Breast epithelium (tissue), 4 donors: ENCODE data around the gene SFXN3. TPM values are rescaled to one million over a fixed set of nuclear protein-coding genes. Genes with fewer than 3 reads are reported as not detected.
A peak's percentile ranks its signal among the peaks of the same experiment; 100 is the strongest.

Source experiments
- DNase-seq, 2 donors: peaks; one replicate each; pipeline ENCODE4 v3.0.0-alpha.2; 2019; ENCODE audit warnings: low spot score in 2 of 2
- H3K27ac ChIP-seq, 2 donors: fragments of 200-600 bp; sonication (generic) in 1 of 2; one replicate each; pipeline ENCODE4 v1.5.1; 2016 to 2019; ENCODE audit warnings: mild to moderate bottlenecking in 1 of 2
- H3K27me3 ChIP-seq, 2 donors: fragments of 200-600 bp; sonication (generic) in 1 of 2; one replicate each; pipeline versions ENCODE4 v1.5.1 to v1.6.0; 2017 to 2019; ENCODE audit warnings: control low read depth in 1 of 2, mild to moderate bottlenecking in 1 of 2
- H3K36me3 ChIP-seq: fragments of 200-600 bp; one replicate; pipeline ENCODE4 v1.5.1; 2019
- H3K4me1 ChIP-seq, 2 donors: fragments of 200-600 bp; sonication (generic); one replicate each; pipeline ENCODE4 v1.5.1; 2016 to 2019; ENCODE audit warnings: control low read depth in 1 of 2
- H3K4me3 ChIP-seq, 3 donors: fragments of 200-600 bp; sonication (generic); 1 replicate in 2 of 3; 2 replicates in 1 of 3; pipeline ENCODE4 v1.5.1; 2016 to 2019; ENCODE audit warnings: mild to moderate bottlenecking in 3 of 3, moderate library complexity in 2 of 3
- H3K9me3 ChIP-seq, 2 donors: fragments of 200-600 bp; sonication (generic) in 1 of 2; one replicate each; pipeline ENCODE4 v1.5.1; 2016 to 2019; ENCODE audit warnings: control low read depth in 1 of 2
- CTCF ChIP-seq, 3 donors: fragments of 450-650 bp; IDR thresholded peaks; one replicate each; pipeline ENCODE4 v1.5.1; 2016 to 2017; ENCODE audit warnings: antibody characterized with exemption in 3 of 3, mild to moderate bottlenecking in 3 of 3, moderate library complexity in 3 of 3
- POLR2A ChIP-seq: fragments of 450-650 bp; IDR thresholded peaks from one replicate; pipeline ENCODE4 v1.6.1; 2016; ENCODE audit warnings: antibody characterized with exemption, mild to moderate bottlenecking, moderate library complexity
- POLR2AphosphoS5 ChIP-seq, 3 donors: sonication (generic); formaldehyde crosslinking; IDR thresholded peaks; one replicate each; pipeline ENCODE4 v1.6.1; 2017; ENCODE audit warnings: antibody characterized with exemption in 3 of 3
- intact Hi-C: fragments of 100-400 bp; cut with DNase I; formaldehyde crosslinking; loops from one replicate; pipeline ENCODE4 v1.15.1; 2023; ENCODE audit warnings: low total_unique reads
- total RNA-seq, 3 donors: library from RNA; depleted of rRNA; stranded (reverse); fragments of >200 nt; gene quantifications; one replicate each; pipeline ENCODE4 v1.1.0, GENCODE V29; 2016

Gene SFXN3
- total RNA-seq, 3 donors from 2014 or later, result 63.7 to 90.4 (median 75.7) TPM

DNA sequence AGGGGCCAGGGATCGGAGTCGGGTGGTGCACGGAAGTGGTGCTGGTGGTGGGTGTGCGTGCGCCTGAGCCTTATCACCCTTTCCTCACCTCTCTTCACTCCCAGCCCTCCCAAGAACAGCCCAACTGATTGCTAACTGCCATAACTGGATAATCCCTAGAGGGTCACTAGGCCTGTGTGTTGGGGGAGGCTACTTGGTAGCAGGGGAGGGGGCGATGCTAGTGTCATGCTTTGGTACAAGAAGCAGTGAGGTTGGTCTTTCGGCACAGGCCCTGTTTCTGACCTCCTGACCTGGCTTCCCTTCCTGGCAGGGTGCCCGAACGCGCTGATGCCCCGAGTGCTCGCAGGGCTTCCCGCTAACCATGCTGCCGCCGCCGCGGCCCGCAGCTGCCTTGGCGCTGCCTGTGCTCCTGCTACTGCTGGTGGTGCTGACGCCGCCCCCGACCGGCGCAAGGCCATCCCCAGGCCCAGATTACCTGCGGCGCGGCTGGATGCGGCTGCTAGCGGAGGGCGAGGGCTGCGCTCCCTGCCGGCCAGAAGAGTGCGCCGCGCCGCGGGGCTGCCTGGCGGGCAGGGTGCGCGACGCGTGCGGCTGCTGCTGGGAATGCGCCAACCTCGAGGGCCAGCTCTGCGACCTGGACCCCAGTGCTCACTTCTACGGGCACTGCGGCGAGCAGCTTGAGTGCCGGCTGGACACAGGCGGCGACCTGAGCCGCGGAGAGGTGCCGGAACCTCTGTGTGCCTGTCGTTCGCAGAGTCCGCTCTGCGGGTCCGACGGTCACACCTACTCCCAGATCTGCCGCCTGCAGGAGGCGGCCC, 31.4 kb downstream of the SFXN3 start:
- intact Hi-C loops, result no loop called here
- TF ChIP-seq POLR2A, result no peak
- TF ChIP-seq CTCF (IDR thresholded peaks at IDR 0.05), result peak in 2 of 3 donors; percentile 16 to 29
- peak overlapping the region; percentile 85 to 93 (median 91) for H3K4me3 ChIP-seq
- no peaks in the 10 kb centered on the region for H3K9me3 ChIP-seq
- H3K27me3 ChIP-seq, result no peaks in the 10 kb centered on the region
- H3K4me1 ChIP-seq, result peaks cover 7 to 11% of the 10 kb centered on the region in 2 donors
- H3K36me3 ChIP-seq, result no peaks in the 10 kb centered on the region
- DNase-seq, result no peak
- peak overlapping the region; percentile 98 to 99 for H3K27ac ChIP-seq

GRCh38 chr10:101063050-101063525, 32.1 kb downstream of the SFXN3 start:
- no peak for DNase-seq
- TF ChIP-seq POLR2A, result no peak
- TF ChIP-seq CTCF (IDR thresholded peaks at IDR 0.05), result no peak
- TF ChIP-seq POLR2AphosphoS5 (IDR thresholded peaks at IDR 0.05), result no peak
- peak overlapping the region; percentile 85 to 93 (median 91) for H3K4me3 ChIP-seq
- H3K27ac ChIP-seq, result peak overlapping the region in 1 of 2 donors; percentile 99
- H3K4me1 ChIP-seq, result peaks cover 7 to 11% of the 10 kb centered on the region in 2 donors
- H3K9me3 ChIP-seq, result no peaks in the 10 kb centered on the region
- intact Hi-C loops, result no loop called here
- no peaks in the 10 kb centered on the region for H3K36me3 ChIP-seq
- H3K27me3 ChIP-seq, result no peaks in the 10 kb centered on the region

DNA sequence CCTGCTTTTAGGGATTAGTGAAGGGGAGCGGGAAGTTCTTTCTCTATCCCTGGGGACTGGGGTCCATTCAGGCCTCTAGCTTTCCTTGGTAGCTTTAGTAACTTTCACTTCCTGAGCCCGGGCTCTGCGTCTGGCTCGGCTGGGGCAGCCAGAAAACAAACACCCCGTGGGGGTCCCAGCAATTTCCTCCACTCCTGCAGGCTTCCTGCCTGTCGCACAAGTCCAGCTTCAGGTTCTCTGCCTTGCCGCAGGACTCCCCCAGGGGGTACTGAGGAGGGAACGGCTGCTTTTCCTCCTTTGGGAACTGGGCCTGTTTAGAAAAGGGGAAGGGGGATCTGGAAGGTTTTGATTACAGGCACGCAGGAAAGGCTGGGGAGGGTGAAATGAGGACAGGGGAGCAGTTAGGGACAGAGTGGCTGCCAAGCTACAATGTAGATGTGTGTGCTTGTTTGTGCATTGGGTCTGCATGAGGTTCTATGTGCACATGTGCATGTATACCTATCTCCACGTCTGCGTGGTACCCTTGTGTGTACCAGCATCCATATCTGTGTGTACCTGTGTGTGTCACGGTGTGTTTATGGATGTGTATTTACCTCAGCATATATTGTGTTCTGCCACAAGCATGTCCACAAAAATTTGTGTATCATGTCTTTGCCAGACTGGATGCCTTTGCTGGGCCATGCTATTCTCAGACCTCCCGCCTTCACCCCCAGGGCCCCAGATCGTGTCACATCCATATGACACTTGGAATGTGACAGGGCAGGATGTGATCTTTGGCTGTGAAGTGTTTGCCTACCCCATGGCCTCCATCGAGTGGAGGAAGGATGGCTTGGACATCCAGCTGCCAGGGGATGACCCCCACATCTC, 32.7 kb downstream of the SFXN3 start:
- no peak for TF ChIP-seq POLR2AphosphoS5 (IDR thresholded peaks at IDR 0.05)
- no peak for TF ChIP-seq CTCF (IDR thresholded peaks at IDR 0.05)
- no peak for TF ChIP-seq POLR2A
- no peak overlapping the region for H3K4me3 ChIP-seq
- intact Hi-C loops, result no loop called here
- no peaks in the 10 kb centered on the region for H3K36me3 ChIP-seq
- no peaks in the 10 kb centered on the region for H3K27me3 ChIP-seq
- H3K27ac ChIP-seq, result no peak overlapping the region
- no peaks in the 10 kb centered on the region for H3K9me3 ChIP-seq
- H3K4me1 ChIP-seq, result peaks cover 7 to 11% of the 10 kb centered on the region in 2 donors
- no peak for DNase-seq

- peaks cover 7 to 11% of the 10 kb centered on the region in 2 donors for H3K4me1 ChIP-seq
- no peaks in the 10 kb centered on the region for H3K27me3 ChIP-seq
- no peaks in the 10 kb centered on the region for H3K9me3 ChIP-seq
- H3K36me3 ChIP-seq, result no peaks in the 10 kb centered on the region
- no peak for TF ChIP-seq POLR2A
- no peak for TF ChIP-seq CTCF (IDR thresholded peaks at IDR 0.05)
- no peak overlapping the region for H3K4me3 ChIP-seq
- no peak overlapping the region for H3K27ac ChIP-seq
- no peak for DNase-seq
- intact Hi-C loops, result no loop called here
These were observed 33.5 kb downstream of the SFXN3 start for GRCh38 chr10:101064415-101065030.
